ENCODE results near the gene TRIM29.

GRCh38 chr11:120135838-120136237 lies 2.1 kb downstream of the TRIM29 start:
- TF ChIP-seq CTCF (IDR thresholded peaks at IDR 0.05) (no peak), POLR2A (IDR thresholded peaks at IDR 0.05) (no peak)
